GM21526 (cell line): ENCODE measurements around the gene CALML5.

Experiments used
- ATAC-seq: cut with Tn5 transposase; IDR thresholded peaks from one replicate; pipeline ENCODE4 v1.9.1; 2021; ENCODE audit warnings: moderate library complexity; ENCODE audit not compliant: unreplicated experiment, low FRiP score

CALML5 gene

DNA sequence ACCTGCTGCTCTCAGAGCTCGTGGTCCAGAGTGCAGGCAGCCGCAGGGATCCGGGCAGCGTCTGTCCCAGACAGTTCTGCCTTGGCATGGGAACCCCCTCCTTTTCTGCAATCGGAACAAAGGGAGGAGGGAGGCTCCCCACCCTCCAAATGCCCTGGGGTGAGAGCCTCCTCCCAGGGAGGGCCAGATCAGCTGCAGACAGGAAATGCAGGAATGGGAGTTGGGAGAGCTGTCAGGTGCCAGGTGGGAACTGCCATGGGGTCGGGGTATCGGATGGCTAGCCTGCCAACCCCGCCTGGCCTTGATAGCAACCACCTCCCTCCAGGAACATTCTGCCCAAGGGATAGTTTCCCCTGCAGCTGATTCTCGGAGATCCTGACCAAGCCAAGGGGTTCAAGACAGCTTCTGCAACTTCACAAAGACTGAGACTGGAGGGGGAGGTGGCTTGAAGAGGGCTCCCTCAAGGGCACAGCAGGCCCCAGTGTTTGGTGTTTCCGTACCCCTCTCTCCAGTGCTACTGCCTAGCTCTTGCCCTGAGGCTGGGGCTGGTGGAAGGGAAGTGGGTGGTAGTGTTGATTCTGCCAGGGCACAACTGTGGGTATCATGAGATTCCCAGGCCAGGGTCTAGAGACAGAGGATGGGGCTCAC is at the start of gene CALML5:
CALML5 (minus strand) TSS at position 78 of the 648 bp plus-strand sequence. CDS start 132 bp downstream, outside the sequence.
- no peak for ATAC-seq

DNA sequence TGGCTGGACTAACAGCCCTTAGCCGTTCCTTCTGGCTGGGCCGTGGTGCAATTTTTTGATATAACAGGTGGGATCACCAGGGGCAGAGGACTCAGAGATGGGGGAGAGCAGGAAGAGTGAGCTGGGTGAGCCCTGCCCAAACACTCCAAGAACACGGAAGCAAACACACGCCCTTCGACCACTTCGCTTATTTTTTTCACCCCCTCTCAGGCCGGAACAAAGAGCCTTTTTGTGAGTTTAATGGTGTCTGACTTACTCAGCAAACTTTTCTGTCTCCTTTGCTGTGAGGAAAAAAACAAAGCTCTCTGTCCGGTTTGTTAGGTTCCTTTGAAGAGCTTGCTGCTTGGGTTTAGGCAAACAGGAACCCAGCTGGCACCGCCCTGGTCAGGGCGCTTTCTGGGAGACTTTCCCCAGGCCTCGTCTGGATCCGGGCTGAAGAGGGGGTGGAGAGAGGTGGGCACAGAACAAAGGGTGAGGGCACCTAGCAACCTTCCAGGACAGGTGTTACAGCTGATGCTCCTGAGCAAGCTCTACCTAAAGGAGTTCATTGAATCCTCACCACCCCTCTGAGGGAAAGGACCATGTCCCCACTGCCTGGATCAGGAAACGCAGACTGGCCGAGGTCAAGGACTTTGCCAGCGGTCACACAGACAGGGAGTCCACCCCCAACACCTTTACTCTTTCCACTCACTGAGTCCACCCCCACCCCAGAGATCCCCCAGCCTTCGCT is 48.7 kb upstream of the CALML5 start:
- no peak for ATAC-seq

GRCh38 chr10:5547681-5547930 is 48.2 kb upstream of the CALML5 start:
- no peak for ATAC-seq

GRCh38 chr10:5546891-5547680 is 47.7 kb upstream of the CALML5 start:
- ATAC-seq: no peak

- no peak for ATAC-seq
These were observed 46.7 kb upstream of the CALML5 start for GRCh38 chr10:5545778-5546710.

DNA sequence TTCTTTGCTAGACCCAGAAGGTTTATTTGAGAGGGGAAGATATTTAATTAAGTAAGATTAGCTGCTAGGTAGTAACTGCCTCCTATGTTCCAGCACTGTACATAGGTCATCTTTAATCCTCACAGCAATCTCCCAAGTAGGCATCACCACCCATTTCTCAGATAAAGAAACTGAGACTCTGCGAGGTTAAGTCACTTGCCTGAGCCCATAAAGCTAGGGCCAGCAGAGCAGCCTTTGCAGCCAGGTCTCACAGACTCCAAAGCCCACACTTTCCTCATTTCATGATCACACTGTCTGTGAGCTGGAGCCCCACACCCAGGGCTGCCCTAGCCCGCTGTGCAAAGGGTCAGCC is 46.0 kb upstream of the CALML5 start:
- ATAC-seq: no peak

GRCh38 chr10:5545011-5545410 is 45.6 kb upstream of the CALML5 start:
- no peak for ATAC-seq

DNA sequence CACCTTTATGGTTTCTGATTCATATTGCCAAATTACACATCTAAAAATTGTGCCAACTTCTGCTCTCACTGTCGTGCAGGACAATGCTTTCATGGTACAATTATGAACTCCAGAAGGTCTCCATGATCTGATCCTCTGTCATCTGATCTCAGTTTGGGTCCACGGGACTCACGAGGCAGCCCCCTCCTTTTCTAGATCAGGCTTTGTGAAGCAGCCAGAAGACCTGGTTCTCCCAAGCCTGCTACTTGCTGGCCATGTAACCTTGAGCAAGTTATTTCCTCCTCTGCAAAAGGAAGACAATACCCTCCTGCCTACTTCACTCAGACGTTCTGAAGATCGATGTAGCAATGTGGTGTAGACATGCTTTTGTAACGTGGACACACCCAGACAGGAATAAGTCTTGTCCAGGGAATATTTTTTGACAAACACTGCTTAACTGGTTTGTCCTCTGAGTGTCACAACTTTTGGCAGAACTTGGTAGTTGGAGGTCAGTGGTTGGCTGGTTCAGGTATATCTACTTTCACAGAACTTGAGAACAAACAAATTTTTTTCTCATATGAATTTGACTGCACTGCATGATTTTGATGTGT is 44.9 kb upstream of the CALML5 start:
- no peak for ATAC-seq

DNA sequence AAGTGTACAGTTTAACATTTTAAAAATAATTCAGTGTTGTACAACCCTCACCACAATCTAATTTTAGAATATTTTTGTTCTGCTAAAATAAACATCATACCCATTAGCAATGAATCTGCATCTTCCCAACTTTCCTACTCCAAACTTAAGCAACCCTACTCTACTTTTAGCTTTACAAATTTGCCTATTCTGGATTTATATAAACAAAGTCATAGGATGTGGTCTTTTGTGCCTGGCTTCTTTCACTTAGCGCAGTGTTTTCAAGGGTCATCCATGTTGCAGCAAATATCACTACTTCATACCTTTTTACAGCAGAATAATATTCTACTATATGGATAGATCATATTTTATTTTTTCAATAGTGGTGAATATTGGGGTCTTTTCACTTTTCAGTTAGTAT is 44.3 kb upstream of the CALML5 start:
- no peak for ATAC-seq

- no peak for ATAC-seq
These were observed 42.7 kb upstream of the CALML5 start for GRCh38 chr10:5542100-5542499.

- no peak for ATAC-seq
These were observed 41.5 kb upstream of the CALML5 start for GRCh38 chr10:5540891-5541290.

DNA sequence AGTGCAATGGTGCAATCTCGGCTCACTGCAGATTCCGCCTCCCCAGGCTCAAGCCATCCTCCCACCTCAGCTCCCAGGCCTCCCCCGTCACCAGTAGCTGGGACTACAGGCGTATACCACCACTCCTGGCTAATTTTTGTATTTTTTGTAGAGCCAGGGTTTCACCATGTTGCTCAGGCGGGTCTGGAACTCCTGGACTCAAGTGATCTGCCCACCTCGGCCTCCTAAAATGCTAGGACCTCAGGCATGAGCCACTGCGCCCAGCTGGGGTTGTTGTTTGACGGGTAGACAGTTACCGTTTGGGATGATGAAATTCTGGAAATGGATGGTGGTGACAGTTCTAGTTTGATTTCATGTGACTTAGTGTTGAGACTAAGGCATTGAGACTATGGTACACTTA is 40.7 kb upstream of the CALML5 start:
- no peak for ATAC-seq

GRCh38 chr10:5538892-5539651 is 39.7 kb upstream of the CALML5 start:
- ATAC-seq: no peak

- ATAC-seq: no peak
These were observed 39.1 kb upstream of the CALML5 start for GRCh38 chr10:5538446-5538845.

- ATAC-seq: no peak
These were observed 38.3 kb upstream of the CALML5 start for GRCh38 chr10:5537684-5538083.

GRCh38 chr10:5536486-5537081 is 37.2 kb upstream of the CALML5 start:
- no peak for ATAC-seq

- no peak for ATAC-seq
These were observed 35.8 kb upstream of the CALML5 start for GRCh38 chr10:5534880-5535856.
